ENCODE measurements around the gene OR52K1. TPM values are rescaled to one million over a fixed set of nuclear protein-coding genes. Genes with fewer than 3 reads are reported as not detected.

The OR52K1 gene
- not detected for total RNA-seq

DNA sequence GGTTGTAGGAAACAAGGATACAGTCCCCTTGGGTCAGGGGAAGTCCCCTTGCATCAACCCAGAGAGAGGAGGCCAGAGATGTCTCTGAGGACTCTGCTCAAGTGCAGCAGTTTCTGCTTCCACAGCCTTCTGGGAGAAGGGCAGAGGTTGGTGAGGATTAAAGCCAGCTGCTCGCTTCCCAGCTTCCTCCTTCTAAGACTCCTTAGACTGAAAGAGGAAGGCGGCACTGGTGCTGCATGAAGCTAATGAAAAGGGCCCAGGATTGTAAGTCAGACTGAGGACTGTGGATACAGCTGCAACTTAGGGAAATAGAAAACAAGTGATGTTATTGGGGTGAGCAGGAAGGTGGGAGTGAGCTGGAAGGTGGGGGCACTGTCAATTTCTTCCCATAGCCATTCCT is at the start of gene OR52K1:
TSS of gene OR52K1 (plus strand) at position 202 of the 400 bp plus-strand sequence. CDS start 6,255 bp downstream, outside the sequence.
- TF ChIP-seq, protein P1, sequence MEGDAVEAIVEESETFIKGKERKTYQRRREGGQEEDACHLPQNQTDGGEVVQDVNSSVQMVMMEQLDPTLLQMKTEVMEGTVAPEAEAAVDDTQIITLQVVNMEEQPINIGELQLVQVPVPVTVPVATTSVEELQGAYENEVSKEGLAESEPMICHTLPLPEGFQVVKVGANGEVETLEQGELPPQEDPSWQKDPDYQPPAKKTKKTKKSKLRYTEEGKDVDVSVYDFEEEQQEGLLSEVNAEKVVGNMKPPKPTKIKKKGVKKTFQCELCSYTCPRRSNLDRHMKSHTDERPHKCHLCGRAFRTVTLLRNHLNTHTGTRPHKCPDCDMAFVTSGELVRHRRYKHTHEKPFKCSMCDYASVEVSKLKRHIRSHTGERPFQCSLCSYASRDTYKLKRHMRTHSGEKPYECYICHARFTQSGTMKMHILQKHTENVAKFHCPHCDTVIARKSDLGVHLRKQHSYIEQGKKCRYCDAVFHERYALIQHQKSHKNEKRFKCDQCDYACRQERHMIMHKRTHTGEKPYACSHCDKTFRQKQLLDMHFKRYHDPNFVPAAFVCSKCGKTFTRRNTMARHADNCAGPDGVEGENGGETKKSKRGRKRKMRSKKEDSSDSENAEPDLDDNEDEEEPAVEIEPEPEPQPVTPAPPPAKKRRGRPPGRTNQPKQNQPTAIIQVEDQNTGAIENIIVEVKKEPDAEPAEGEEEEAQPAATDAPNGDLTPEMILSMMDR (IDR thresholded peaks at IDR 0.05): no peak
- TF ChIP-seq POLR2A (IDR thresholded peaks at IDR 0.05) (no peak), POLR2AphosphoS5 (IDR thresholded peaks at IDR 0.05) (no peak), EP300 (IDR thresholded peaks at IDR 0.05) (no peak)
- Histone ChIP-seq H3K27ac (no peak within 1 kb of the TSS), H3K9me3 (no peaks in the 10 kb centered on the region), H3K36me3 (no peaks in the 10 kb centered on the region), H3K4me3 (no peak within 1 kb of the TSS), H3K4me1 (no peaks in the 10 kb centered on the region), H3K27me3 (no peaks in the 10 kb centered on the region)
- WGBS, 2 donors (ENCODE audit: low coverage in 1 of 2): 59% methylated on average over 2 of the region's 2 CpGs; no CpG with 5 or more reads in 1 of the 2 donors
- ATAC-seq: no peak

DNA sequence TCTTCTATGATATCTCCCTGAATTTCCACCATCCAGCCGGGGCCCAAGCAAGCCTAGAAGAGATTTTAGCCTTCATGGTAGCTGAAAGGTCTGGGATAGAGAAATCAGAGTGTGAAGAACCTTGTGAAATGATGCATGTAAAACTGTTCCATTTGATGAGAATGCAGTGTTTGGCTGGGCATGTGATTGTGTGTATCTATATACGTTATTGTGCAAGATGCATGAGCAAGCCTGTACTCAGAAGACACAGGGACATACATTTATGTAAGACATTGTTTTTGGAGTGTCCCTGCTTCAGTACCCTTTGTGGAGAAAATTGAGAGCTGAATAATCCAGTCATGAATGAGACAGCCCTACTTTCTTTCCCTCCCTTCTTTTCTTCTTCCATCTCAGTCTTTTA is 48.6 kb upstream of the OR52K1 start:
- ATAC-seq: no peak
- Histone ChIP-seq H3K36me3 (no peaks in the 10 kb centered on the region), H3K4me1 (no peaks in the 10 kb centered on the region), H3K4me3 (no peak overlapping the region), H3K27me3 (no peaks in the 10 kb centered on the region), H3K27ac (no peak overlapping the region), H3K9me3 (no peaks in the 10 kb centered on the region)
- 72 to 75% methylated on average over 2 of the region's 2 CpGs for WGBS, 2 donors (ENCODE audit: low coverage in 1 of 2)
- TF ChIP-seq, protein P1 (IDR thresholded peaks at IDR 0.05): no peak
- TF ChIP-seq POLR2AphosphoS5 (IDR thresholded peaks at IDR 0.05) (no peak), POLR2A (IDR thresholded peaks at IDR 0.05) (no peak), EP300 (IDR thresholded peaks at IDR 0.05) (no peak)

DNA sequence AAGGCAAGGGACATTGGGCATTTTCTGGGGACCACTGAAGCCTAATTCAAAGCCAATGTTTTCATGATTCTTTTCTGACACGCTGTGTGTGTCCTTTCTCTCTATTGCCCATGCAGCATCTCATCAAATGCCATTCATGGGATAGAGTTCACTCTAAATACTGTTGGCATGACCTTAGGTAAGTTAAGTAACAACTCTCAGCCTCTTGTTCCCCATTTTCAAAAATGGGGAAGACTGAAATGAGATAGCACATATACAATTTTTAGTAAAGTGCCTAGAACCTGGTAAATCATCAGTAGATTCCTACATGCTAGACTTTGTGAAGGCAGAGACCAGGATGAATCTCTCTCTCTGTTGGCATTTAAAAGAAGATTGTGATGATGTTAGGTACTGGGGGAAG is 46.0 kb upstream of the OR52K1 start:
- ATAC-seq: no peak
- no peaks in the 10 kb centered on the region for H3K4me1 ChIP-seq
- H3K27me3 ChIP-seq: no peaks in the 10 kb centered on the region
- H3K9me3 ChIP-seq: no peaks in the 10 kb centered on the region
- H3K4me3 ChIP-seq: no peak overlapping the region
- 60 to 67% methylated on average over 1 of the region's 1 CpG for WGBS, 2 donors (ENCODE audit: low coverage in 1 of 2)
- H3K36me3 ChIP-seq: no peaks in the 10 kb centered on the region
- H3K27ac ChIP-seq: no peak overlapping the region
- no peak for TF ChIP-seq POLR2AphosphoS5 (IDR thresholded peaks at IDR 0.05)
- TF ChIP-seq EP300 (IDR thresholded peaks at IDR 0.05): no peak
- TF ChIP-seq, protein P1 (IDR thresholded peaks at IDR 0.05): no peak
- no peak for TF ChIP-seq POLR2A (IDR thresholded peaks at IDR 0.05)

DNA sequence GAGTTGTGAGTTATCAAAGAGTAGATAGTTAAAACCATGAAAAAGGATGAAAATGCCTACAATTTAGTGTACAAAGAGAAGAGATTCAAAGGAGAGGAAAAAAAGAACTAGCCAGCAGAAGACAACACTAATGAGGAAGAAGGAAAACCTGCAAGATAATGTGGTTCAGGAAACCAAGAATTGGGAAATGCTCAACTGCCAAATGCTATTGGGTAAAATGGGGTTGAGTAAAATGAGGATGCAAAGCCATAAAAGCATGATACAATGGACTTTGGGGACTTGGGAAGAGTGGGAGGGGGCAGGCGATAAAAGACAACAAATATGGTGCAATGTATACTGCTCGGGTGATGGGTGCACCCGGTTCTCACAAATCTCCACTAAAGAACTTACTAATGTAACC is 40.9 kb upstream of the OR52K1 start:
- no peaks in the 10 kb centered on the region for H3K36me3 ChIP-seq
- H3K9me3 ChIP-seq: no peaks in the 10 kb centered on the region
- no peak overlapping the region for H3K4me3 ChIP-seq
- no peak for ATAC-seq
- WGBS, 2 donors (ENCODE audit: low coverage in 1 of 2): 79 to 89% methylated on average over 3 of the region's 3 CpGs
- no peaks in the 10 kb centered on the region for H3K4me1 ChIP-seq
- TF ChIP-seq EP300 (IDR thresholded peaks at IDR 0.05): no peak
- no peak for TF ChIP-seq POLR2AphosphoS5 (IDR thresholded peaks at IDR 0.05)
- TF ChIP-seq, protein P1 (IDR thresholded peaks at IDR 0.05): no peak
- no peak for TF ChIP-seq POLR2A (IDR thresholded peaks at IDR 0.05)
- no peaks in the 10 kb centered on the region for H3K27me3 ChIP-seq
- no peak overlapping the region for H3K27ac ChIP-seq

DNA sequence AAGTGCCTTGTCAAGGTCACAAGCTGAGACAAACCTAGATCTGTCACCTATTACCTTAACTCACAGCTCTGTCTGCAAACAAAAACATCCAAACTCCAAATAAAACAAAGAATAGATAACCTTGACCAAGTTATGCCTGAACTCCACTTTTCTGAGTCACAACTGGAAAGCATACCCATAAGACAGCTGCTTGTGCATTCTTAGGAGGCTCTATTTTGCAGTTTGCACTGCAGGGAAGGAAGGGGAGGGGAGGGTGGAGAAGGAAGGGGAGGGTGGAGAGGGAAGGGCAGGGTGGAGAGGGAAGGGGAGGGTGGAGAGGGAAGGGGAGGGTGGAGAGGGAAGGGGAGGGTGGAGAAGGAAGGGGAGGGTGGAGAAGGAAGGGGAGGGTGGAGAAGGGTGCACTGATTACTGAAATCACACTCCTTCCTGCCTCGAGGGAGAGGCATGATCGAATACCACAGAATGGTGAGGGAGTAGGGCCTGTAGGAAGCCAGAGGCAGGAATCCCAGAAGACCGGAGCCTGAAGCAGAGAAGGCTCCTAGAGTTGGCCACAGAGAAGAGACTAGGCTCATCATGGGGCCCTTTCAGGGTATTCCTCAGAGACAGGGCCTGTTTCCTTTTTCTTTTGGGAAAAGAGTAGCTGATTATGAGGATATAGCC is 39.1 kb upstream of the OR52K1 start:
- no peak for TF ChIP-seq POLR2A (IDR thresholded peaks at IDR 0.05)
- TF ChIP-seq POLR2AphosphoS5 (IDR thresholded peaks at IDR 0.05): no peak
- TF ChIP-seq EP300 (IDR thresholded peaks at IDR 0.05): no peak
- TF ChIP-seq, protein P1 (IDR thresholded peaks at IDR 0.05): no peak
- no peaks in the 10 kb centered on the region for H3K36me3 ChIP-seq
- no peak overlapping the region for H3K4me3 ChIP-seq
- H3K9me3 ChIP-seq: no peaks in the 10 kb centered on the region
- ATAC-seq: no peak
- H3K27me3 ChIP-seq: no peaks in the 10 kb centered on the region
- WGBS, 2 donors (ENCODE audit: low coverage in 1 of 2): 30% methylated on average over 3 of the region's 3 CpGs; no CpG with 5 or more reads in 1 of the 2 donors
- no peak overlapping the region for H3K27ac ChIP-seq
- no peaks in the 10 kb centered on the region for H3K4me1 ChIP-seq
